Measurements from ENCODE around the gene GPR34. TPM values are rescaled to one million over a fixed set of nuclear protein-coding genes. Genes with fewer than 3 reads are reported as not detected.

GPR34 gene
- polyA plus RNA-seq, 1 experiment, result not detected

DNA sequence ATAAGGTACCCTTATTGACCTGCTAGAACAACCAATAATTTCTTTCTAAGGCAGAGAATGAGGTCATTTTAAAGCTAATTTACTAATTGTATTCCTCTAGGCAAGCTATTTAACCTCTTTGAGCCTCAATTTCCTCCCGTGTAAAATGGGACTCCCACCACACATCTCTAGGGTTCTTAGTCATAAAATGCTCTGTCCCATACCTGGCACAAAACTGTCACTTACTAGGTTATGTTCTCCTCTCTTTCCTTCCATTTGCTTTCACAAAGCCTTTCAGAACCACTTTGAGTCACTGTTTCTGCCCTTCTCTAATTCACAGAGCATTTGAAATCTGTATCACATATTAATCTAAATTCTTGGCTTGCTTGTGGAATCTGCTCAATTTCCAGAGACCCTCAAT, 32.8 kb downstream of the GPR34 start:
- ChIA-PET POLR2A (no interaction called here), CTCF (no interaction called here)
- H3K27ac ChIP-seq (ENCODE audit: low read depth, low read length), result no peak overlapping the region
- no peak for DNase-seq (ENCODE audit: low read depth, low spot score)
- no peak overlapping the region for H3K4me3 ChIP-seq (ENCODE audit: low read depth, low read length)
- no peak for TF ChIP-seq CTCF (IDR thresholded peaks at IDR 0.05; ENCODE audit: low read depth, low read length)
- no peaks in the 10 kb centered on the region; the same call in 1 of the 2 replicates for H3K9me3 ChIP-seq (ENCODE audit: control insufficient read depth, insufficient read depth, low read length)
- no peaks in the 10 kb centered on the region for H3K27me3 ChIP-seq (ENCODE audit: control insufficient read depth, insufficient read depth, low read length)

GRCh38 chrX:41722214-41722613, 33.4 kb downstream of the GPR34 start:
- no peak overlapping the region for H3K27ac ChIP-seq (ENCODE audit: low read depth, low read length)
- H3K4me3 ChIP-seq (ENCODE audit: low read depth, low read length), result no peak overlapping the region
- CTCF ChIA-PET, result no interaction called here
- no peaks in the 10 kb centered on the region for H3K27me3 ChIP-seq (ENCODE audit: control insufficient read depth, insufficient read depth, low read length)
- POLR2A ChIA-PET, result no interaction called here
- no peaks in the 10 kb centered on the region; the same call in 1 of the 2 replicates for H3K9me3 ChIP-seq (ENCODE audit: control insufficient read depth, insufficient read depth, low read length)
- no peak for DNase-seq (ENCODE audit: low read depth, low spot score)
- no peak for TF ChIP-seq CTCF (IDR thresholded peaks at IDR 0.05; ENCODE audit: low read depth, low read length)

DNA sequence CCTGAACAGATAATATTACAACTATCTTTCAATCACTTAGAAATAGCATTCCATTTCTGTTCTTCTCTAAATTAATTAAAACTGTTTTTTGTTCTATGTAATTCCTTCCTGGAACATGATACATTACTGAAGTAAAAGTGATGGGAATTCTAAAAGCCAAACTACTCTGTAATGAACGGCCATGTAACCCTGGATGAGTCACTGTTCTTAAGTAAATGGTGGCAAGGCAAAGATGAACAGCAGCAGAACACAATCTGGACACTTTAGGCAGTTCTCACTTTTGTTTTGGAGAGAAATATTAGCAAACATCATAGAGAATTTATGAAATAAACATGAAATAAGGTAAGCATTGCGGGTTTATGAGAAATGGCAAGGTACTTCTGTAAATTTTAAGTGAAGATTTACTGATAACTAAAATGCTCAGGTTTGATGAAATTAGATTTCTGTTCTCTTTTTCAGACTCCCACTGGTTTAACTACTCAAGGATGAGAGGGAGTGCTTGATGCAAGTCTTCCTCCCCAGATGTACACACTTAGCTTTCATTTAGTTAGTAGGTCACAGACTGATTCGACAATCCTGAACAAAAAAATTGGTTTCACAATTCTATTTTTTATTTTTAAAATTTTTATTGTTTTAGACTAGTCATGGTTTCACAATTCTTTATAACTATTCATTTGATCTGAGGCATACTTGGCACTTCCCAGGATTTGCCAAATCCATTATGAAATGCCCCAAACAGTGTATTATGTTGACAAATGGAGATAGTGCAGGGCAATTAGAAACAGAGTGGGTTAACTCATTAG, 34.2 kb downstream of the GPR34 start:
- Histone ChIP-seq H3K27me3 (ENCODE audit: control insufficient read depth, insufficient read depth, low read length) (no peaks in the 10 kb centered on the region), H3K27ac (ENCODE audit: low read depth, low read length) (no peak overlapping the region), H3K9me3 (ENCODE audit: control insufficient read depth, insufficient read depth, low read length) (no peaks in the 10 kb centered on the region), H3K4me3 (ENCODE audit: low read depth, low read length) (no peak overlapping the region)
- TF ChIP-seq CTCF (IDR thresholded peaks at IDR 0.05; ENCODE audit: low read depth, low read length), result no peak
- ChIA-PET CTCF (no interaction called here), POLR2A (no interaction called here)
- DNase-seq (ENCODE audit: low read depth, low spot score), result peak; percentile 1

GRCh38 chrX:41723826-41724225, 35.1 kb downstream of the GPR34 start, which contains the start of gene GPR82:
Gene GPR82 (plus strand): TSS chrX:41724181. CDS start chrX:41727027, 2,846 bp downstream.
- Histone ChIP-seq H3K27ac (ENCODE audit: low read depth, low read length) (no peak within 1 kb of the TSS), H3K9me3 (ENCODE audit: control insufficient read depth, insufficient read depth, low read length) (no peaks in the 10 kb centered on the region), H3K4me3 (ENCODE audit: low read depth, low read length) (no peak within 1 kb of the TSS), H3K27me3 (ENCODE audit: control insufficient read depth, insufficient read depth, low read length) (no peaks in the 10 kb centered on the region)
- ChIA-PET CTCF (no interaction called here), POLR2A (no interaction called here)
- TF ChIP-seq CTCF (IDR thresholded peaks at IDR 0.05; ENCODE audit: low read depth, low read length), result no peak
- DNase-seq (ENCODE audit: low read depth, low spot score), result no peak

DNA sequence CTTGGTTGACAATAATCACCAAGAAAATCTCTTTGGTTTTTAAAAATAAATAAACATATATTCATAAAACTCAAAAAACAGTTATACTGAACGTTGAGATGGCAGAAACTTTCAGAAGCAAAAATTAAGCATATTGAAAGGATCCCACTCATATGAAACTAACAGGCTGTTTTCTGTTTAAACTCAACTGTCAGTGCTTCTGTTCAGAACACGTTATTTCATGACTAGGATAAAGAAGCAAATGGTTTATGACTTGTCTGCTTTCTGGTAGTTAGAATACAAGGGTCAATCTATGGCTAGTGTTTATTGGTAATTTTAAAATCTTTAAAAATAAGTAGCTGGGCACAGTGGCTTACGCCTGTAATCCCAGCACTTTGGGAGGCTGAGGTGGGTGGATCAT, 39.4 kb downstream of the GPR34 start:
- DNase-seq (ENCODE audit: low read depth, low spot score), result no peak
- ChIA-PET CTCF (no interaction called here), POLR2A (no interaction called here)
- Histone ChIP-seq H3K27ac (ENCODE audit: low read depth, low read length) (no peak overlapping the region), H3K9me3 (ENCODE audit: control insufficient read depth, insufficient read depth, low read length) (no peaks in the 10 kb centered on the region), H3K27me3 (ENCODE audit: control insufficient read depth, insufficient read depth, low read length) (no peaks in the 10 kb centered on the region), H3K4me3 (ENCODE audit: low read depth, low read length) (no peak overlapping the region)
- TF ChIP-seq CTCF (IDR thresholded peaks at IDR 0.05; ENCODE audit: low read depth, low read length), result no peak

All from AG04450 (cell line).